Skin epidermis (tissue), 12 donors: ENCODE results near the gene COL24A1.
"Not testable (repeated sequence)": the region's sequence is repeated elsewhere in the genome, so short reads cannot be mapped to it uniquely, and the experiment has no call there.

Experiments used
- H3K27ac ChIP-seq, 21 experiments: fragments of 200-600 bp; sonication (generic) in 11 of 21; one replicate each; pipeline ENCODE4 v1.5.0; 2020; ENCODE audit warnings: mild to moderate bottlenecking in 3 of 21, inconsistent platforms in 2 of 21, moderate library complexity in 2 of 21
- H3K4me3 ChIP-seq, 7 experiments: fragments of 200-600 bp; sonication (generic) in 2 of 7; one replicate each; pipeline ENCODE4 v1.5.0; 2020; ENCODE audit warnings: inconsistent platforms in 2 of 7, mild to moderate bottlenecking in 2 of 7, moderate library complexity in 1 of 7

Gene COL24A1

GRCh38 chr1:85718678-85719340 lies 437.8 kb downstream of the COL24A1 start:
- H3K4me3 ChIP-seq: no peak overlapping the region
- no peak overlapping the region for H3K27ac ChIP-seq

GRCh38 chr1:85714418-85715114 lies 442.0 kb downstream of the COL24A1 start:
- not testable (repeated sequence) for H3K27ac ChIP-seq, H3K4me3 ChIP-seq

- Histone ChIP-seq H3K27ac (peak overlapping the region; percentile 62 to 95 (median 88)), H3K4me3 (peak overlapping the region; percentile 49 to 89 (median 83))
These were observed 447.7 kb downstream of the COL24A1 start for GRCh38 chr1:85708829-85709227.

GRCh38 chr1:85707990-85708828 lies 448.4 kb downstream of the COL24A1 start, which contains the start of gene ZNHIT6:
Gene ZNHIT6, minus strand, starts transcription at chr1:85708433. Its CDS starts 149 bp downstream, at chr1:85708284.
- Histone ChIP-seq H3K27ac (peak within 1 kb of the TSS; percentile 62 to 95 (median 88)), H3K4me3 (peak within 1 kb of the TSS; percentile 49 to 89 (median 83))

- Histone ChIP-seq H3K27ac (peak overlapping the region in 19 of 21 experiments; percentile 75 to 95 (median 88)), H3K4me3 (peak overlapping the region; percentile 49 to 89 (median 83))
These were observed 449.1 kb downstream of the COL24A1 start for GRCh38 chr1:85707267-85707989.

GRCh38 chr1:85705940-85706339 lies 450.6 kb downstream of the COL24A1 start:
- Histone ChIP-seq H3K4me3 (no peak overlapping the region), H3K27ac (no peak overlapping the region)

- Histone ChIP-seq H3K27ac (no peak overlapping the region), H3K4me3 (no peak overlapping the region)
These were observed 456.1 kb downstream of the COL24A1 start for GRCh38 chr1:85700422-85700821.

DNA sequence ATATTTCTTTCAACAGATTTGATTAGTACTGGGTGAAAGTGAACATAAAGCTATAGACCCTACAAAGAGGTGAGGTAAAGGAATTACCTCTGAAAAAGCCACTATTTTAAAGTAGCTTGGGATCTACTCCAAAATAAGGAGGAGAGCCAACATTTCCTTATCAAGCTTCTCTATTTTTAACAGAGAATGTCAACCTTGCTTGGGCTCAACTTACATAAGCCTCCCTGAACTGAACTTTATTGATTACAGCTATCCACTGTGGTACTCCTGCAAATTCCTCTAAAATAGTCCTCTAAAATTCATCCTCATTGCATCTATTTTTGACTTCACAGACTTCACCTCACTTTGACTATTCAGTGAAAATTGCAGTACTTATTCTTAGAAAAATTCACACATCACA lies 458.7 kb downstream of the COL24A1 start:
- no peak overlapping the region for H3K27ac ChIP-seq
- H3K4me3 ChIP-seq: no peak overlapping the region

DNA sequence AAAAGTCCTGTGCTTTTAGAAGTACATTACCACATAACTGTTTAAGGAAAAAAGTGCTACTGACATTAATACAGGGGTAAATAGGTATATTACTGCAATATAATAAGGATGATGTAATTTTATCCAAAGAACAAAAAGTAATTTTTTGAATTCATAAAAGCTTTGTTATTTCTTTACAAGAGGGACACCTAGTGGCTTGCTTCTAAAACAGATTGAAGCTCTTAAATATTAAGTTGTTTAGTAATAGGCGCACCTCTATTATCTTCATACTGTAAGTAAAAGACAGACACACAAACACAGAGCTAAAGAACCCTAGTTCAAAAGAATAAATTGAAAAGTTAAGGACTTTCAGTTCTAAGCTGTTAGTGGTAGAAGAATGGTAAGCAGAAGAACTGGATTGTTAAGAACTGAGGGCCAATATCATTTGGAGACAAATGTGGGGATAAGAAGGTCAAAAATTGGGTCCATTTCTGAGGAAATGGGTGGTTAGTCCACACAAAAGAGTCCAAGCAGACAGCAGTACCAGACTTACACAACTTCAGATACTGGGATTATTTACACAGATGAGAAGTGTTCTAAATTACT lies 463.8 kb downstream of the COL24A1 start:
- Histone ChIP-seq H3K4me3 (no peak overlapping the region), H3K27ac (no peak overlapping the region)

- Histone ChIP-seq H3K27ac (no peak overlapping the region), H3K4me3 (no peak overlapping the region)
These were observed 466.7 kb downstream of the COL24A1 start for GRCh38 chr1:85689775-85690404.

DNA sequence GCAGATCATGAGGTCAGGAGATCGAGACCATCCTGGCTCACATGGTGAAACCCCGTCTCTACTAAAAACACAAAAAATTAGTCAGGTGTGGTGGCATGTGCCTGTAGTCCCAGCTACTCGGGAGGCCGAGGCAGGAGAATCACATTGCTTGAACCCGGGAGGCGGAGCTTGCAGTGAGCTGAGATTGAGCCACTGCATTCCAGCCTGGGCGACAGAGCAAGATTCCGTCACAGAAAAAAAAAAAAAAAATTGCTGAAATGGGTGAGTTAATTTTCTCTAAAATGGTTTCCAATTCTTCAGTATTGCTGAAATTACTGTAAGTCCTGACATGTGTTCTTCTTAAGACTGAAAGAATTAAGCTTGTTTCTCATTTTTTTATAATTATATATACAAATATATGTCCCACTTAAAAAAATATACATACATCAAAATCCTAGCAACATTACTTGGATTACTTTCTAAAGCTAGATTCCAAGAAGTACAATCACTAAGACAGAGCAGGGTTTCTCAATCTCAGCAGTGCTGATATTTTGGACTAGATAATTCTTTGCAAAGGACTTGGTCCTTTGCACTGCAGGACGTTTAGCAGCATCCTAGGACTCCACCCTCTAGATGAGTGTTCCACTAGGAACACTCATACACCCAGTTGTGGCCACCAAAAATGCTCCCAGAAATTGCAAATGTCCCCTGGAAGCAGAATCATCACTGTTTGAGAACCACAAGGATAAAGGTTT lies 473.1 kb downstream of the COL24A1 start:
- no peak overlapping the region for H3K4me3 ChIP-seq
- H3K27ac ChIP-seq: no peak overlapping the region

DNA sequence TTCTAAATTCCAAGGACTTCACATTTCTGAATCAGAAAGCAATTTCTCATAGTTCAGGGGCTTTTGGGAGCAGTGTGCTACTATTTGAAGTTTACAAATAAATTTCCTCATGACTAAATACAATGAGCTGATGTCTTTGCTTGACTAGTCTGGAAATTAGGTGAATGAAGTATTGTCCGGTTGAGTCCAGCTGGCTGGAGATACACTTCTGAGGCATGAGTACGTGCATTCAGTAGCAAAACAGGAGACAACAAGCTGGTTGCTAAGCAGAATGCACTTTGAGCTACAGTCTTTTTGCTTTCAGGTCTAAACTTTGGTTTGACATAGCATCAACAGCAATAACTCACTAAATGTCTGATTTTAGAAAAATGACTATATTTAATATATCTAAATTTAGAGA lies 475.5 kb downstream of the COL24A1 start:
- H3K4me3 ChIP-seq: no peak overlapping the region
- no peak overlapping the region for H3K27ac ChIP-seq
